CD4-positive, alpha-beta T cell treated with Interleukin-15 for 1 hour (primary cell): Measurements from ENCODE around the gene ARFRP1.
A peak's percentile ranks its signal among the peaks of the same experiment; 100 is the strongest.
"Not testable (repeated sequence)": the region's sequence is repeated elsewhere in the genome, so short reads cannot be mapped to it uniquely, and the experiment has no call there.

ENCODE experiments used
- DNase-seq: peaks from one replicate; pipeline ENCODE4 v3.0.0-alpha.2; 2020

ARFRP1 gene

GRCh38 chr20:63653041-63653973 lies 54.5 kb downstream of the ARFRP1 start, which contains the start of gene STMN3:
TSS of gene STMN3 (minus strand) at chr20:63653424. CDS start at chr20:63653345, 79 bp downstream.
- peak; percentile 66 for DNase-seq

GRCh38 chr20:63652192-63652980 lies 55.4 kb downstream of the ARFRP1 start:
- no peak for DNase-seq

- DNase-seq, result peak; percentile 35
Measured at GRCh38 chr20:63651942-63652191, 55.9 kb downstream of the ARFRP1 start.

- not testable (repeated sequence) for DNase-seq
Measured at GRCh38 chr20:63650486-63650885, 57.3 kb downstream of the ARFRP1 start.

- DNase-seq, result no peak
Measured at GRCh38 chr20:63648895-63649589, 58.7 kb downstream of the ARFRP1 start.
